ENCODE results near the gene SLC37A1. TPM values are rescaled to one million over a fixed set of nuclear protein-coding genes. Genes with fewer than 3 reads are reported as not detected.
A peak's percentile ranks its signal among the peaks of the same experiment; 100 is the strongest.

Gene SLC37A1
- total RNA-seq, 1 donor: 1.7 TPM

- H3K4me3 ChIP-seq (ENCODE audit: low read depth, low read length): peak within 1 kb of the TSS; percentile 71
- DNase-seq (ENCODE audit: low read depth): peak; percentile 97
- no peak for TF ChIP-seq CTCF (IDR thresholded peaks at IDR 0.05; ENCODE audit: insufficient read depth, low read depth, low read length)
Observed at GRCh38 chr21:42496120-42496838, 17.4 kb upstream of the SLC37A1 start, which contains the start of gene RSPH1. TSS of gene RSPH1 (minus strand) at chr21:42496224. CDS start at chr21:42496186, 38 bp downstream.

GRCh38 chr21:42496839-42497202 is 16.8 kb upstream of the SLC37A1 start:
- H3K4me3 ChIP-seq (ENCODE audit: low read depth, low read length): peak overlapping the region; percentile 71
- no peak for TF ChIP-seq CTCF (IDR thresholded peaks at IDR 0.05; ENCODE audit: insufficient read depth, low read depth, low read length)
- no peak for DNase-seq (ENCODE audit: low read depth)

GRCh38 chr21:42498012-42498411 is 15.6 kb upstream of the SLC37A1 start:
- DNase-seq (ENCODE audit: low read depth): no peak
- TF ChIP-seq CTCF (IDR thresholded peaks at IDR 0.05; ENCODE audit: insufficient read depth, low read depth, low read length): no peak
- H3K4me3 ChIP-seq (ENCODE audit: low read depth, low read length): no peak overlapping the region

GRCh38 chr21:42499444-42500112 is 14.1 kb upstream of the SLC37A1 start:
- no peak for TF ChIP-seq CTCF (IDR thresholded peaks at IDR 0.05; ENCODE audit: insufficient read depth, low read depth, low read length)
- no peak overlapping the region for H3K4me3 ChIP-seq (ENCODE audit: low read depth, low read length)
- no peak for DNase-seq (ENCODE audit: low read depth)

- TF ChIP-seq CTCF (IDR thresholded peaks at IDR 0.05; ENCODE audit: insufficient read depth, low read depth, low read length): no peak
- DNase-seq (ENCODE audit: low read depth): no peak
- no peak overlapping the region for H3K4me3 ChIP-seq (ENCODE audit: low read depth, low read length)
Observed at GRCh38 chr21:42500225-42500624, 13.4 kb upstream of the SLC37A1 start.

- H3K4me3 ChIP-seq (ENCODE audit: low read depth, low read length): no peak overlapping the region
- DNase-seq (ENCODE audit: low read depth): no peak
- TF ChIP-seq CTCF (IDR thresholded peaks at IDR 0.05; ENCODE audit: insufficient read depth, low read depth, low read length): no peak
Observed at GRCh38 chr21:42500736-42501135, 12.9 kb upstream of the SLC37A1 start.
